22Rv1 (cell line): ENCODE data around the gene GIPR.

ENCODE experiments used
- ZFX ChIP-seq: fragments of 450-650 bp; IDR thresholded peaks from 2 replicates; pipeline ENCODE4 v1.6.1; 2017; ENCODE audit warnings: antibody characterized with exemption, borderline replicate concordance
- TF ChIP-seq, protein P1 (sequence below): fragments of 450-650 bp; IDR thresholded peaks from 2 replicates; pipeline ENCODE4 v1.5.1; 2017; ENCODE audit warnings: mild to moderate bottlenecking

GRCh38 chr19:45664575-45664974, 3.4 kb upstream of the GIPR start:
- TF ChIP-seq, protein P1, sequence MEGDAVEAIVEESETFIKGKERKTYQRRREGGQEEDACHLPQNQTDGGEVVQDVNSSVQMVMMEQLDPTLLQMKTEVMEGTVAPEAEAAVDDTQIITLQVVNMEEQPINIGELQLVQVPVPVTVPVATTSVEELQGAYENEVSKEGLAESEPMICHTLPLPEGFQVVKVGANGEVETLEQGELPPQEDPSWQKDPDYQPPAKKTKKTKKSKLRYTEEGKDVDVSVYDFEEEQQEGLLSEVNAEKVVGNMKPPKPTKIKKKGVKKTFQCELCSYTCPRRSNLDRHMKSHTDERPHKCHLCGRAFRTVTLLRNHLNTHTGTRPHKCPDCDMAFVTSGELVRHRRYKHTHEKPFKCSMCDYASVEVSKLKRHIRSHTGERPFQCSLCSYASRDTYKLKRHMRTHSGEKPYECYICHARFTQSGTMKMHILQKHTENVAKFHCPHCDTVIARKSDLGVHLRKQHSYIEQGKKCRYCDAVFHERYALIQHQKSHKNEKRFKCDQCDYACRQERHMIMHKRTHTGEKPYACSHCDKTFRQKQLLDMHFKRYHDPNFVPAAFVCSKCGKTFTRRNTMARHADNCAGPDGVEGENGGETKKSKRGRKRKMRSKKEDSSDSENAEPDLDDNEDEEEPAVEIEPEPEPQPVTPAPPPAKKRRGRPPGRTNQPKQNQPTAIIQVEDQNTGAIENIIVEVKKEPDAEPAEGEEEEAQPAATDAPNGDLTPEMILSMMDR: no peak
- TF ChIP-seq ZFX: no peak
